ENCODE results near the gene CYP46A1.

Gene CYP46A1

GRCh38 chr14:99682809-99683618 lies 1.1 kb upstream of the CYP46A1 start (continued):
- no peak for TF ChIP-seq ATF2 (tag by site-specific recombination; IDR thresholded peaks at IDR 0.05; ENCODE audit: low read depth)
- TF ChIP-seq IKZF3 (tag by site-specific recombination; IDR thresholded peaks at IDR 0.05), result no peak
- TF ChIP-seq ZNF610 (tag by site-specific recombination; IDR thresholded peaks at IDR 0.05; ENCODE audit: borderline replicate concordance), result no peak
- TF ChIP-seq, protein P1, sequence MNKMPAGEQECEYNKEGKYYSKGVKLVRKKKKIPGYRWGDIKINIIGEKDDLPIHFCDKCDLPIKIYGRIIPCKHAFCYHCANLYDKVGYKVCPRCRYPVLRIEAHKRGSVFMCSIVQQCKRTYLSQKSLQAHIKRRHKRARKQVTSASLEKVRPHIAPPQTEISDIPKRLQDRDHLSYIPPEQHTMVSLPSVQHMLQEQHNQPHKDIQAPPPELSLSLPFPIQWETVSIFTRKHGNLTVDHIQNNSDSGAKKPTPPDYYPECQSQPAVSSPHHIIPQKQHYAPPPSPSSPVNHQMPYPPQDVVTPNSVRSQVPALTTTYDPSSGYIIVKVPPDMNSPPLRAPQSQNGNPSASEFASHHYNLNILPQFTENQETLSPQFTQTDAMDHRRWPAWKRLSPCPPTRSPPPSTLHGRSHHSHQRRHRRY (tag by site-specific recombination; IDR thresholded peaks at IDR 0.05), result no peak
- peak; percentile 69 for TF ChIP-seq EGR2 (tag by site-specific recombination; IDR thresholded peaks at IDR 0.05; ENCODE audit: low read depth)
- peak; percentile 69; the same call in 1 of the 2 replicates for TF ChIP-seq ZFP37 (tag by site-specific recombination; IDR thresholded peaks at IDR 0.05)
- TF ChIP-seq ZNF366 (tag by site-specific recombination; conservative IDR thresholded peaks at IDR 0.05), result 0 out of 2 replicates have a peak, but pooled peaks have one; percentile 16
- TF ChIP-seq ZNF791 (tag by site-specific recombination; IDR thresholded peaks at IDR 0.05), result no peak
- peak; percentile 57 for TF ChIP-seq ZIC2 (tag by site-specific recombination; IDR thresholded peaks at IDR 0.05)
- peak; percentile 92 for TF ChIP-seq ZSCAN30 (tag by site-specific recombination; IDR thresholded peaks at IDR 0.05)
- TF ChIP-seq ZNF514 (tag by site-specific recombination; IDR thresholded peaks at IDR 0.05), result no peak
- no peak for TF ChIP-seq ZNF274 (IDR thresholded peaks at IDR 0.05; ENCODE audit: low read length)
- TF ChIP-seq ZNF274 (tag by site-specific recombination; IDR thresholded peaks at IDR 0.05; ENCODE audit: borderline replicate concordance), result no peak
- peak; percentile 36; the same call in 1 of the 2 replicates for TF ChIP-seq ZBTB17 (tag by site-specific recombination; IDR thresholded peaks at IDR 0.05)
- TF ChIP-seq, protein P2, sequence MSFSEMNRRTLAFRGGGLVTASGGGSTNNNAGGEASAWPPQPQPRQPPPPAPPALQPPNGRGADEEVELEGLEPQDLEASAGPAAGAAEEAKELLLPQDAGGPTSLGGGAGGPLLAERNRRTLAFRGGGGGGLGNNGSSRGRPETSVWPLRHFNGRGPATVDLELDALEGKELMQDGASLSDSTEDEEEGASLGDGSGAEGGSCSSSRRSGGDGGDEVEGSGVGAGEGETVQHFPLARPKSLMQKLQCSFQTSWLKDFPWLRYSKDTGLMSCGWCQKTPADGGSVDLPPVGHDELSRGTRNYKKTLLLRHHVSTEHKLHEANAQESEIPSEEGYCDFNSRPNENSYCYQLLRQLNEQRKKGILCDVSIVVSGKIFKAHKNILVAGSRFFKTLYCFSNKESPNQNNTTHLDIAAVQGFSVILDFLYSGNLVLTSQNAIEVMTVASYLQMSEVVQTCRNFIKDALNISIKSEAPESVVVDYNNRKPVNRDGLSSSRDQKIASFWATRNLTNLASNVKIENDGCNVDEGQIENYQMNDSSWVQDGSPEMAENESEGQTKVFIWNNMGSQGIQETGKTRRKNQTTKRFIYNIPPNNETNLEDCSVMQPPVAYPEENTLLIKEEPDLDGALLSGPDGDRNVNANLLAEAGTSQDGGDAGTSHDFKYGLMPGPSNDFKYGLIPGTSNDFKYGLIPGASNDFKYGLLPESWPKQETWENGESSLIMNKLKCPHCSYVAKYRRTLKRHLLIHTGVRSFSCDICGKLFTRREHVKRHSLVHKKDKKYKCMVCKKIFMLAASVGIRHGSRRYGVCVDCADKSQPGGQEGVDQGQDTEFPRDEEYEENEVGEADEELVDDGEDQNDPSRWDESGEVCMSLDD (tag by site-specific recombination; IDR thresholded peaks at IDR 0.05), result peak; percentile 77
- TF ChIP-seq ZNF433 (tag by site-specific recombination; IDR thresholded peaks at IDR 0.05; ENCODE audit: low read depth), result no peak
- no peak for TF ChIP-seq ZNF24 (tag by site-specific recombination; IDR thresholded peaks at IDR 0.05)
- TF ChIP-seq ZFHX2 (tag by site-specific recombination; conservative IDR thresholded peaks at IDR 0.05), result peak; percentile 61
- peak; percentile 79; the same call in 1 of the 2 replicates for TF ChIP-seq PRDM10 (tag by site-specific recombination; IDR thresholded peaks at IDR 0.05)
- TF ChIP-seq SP2 (tag by site-specific recombination; IDR thresholded peaks at IDR 0.05), result peak; percentile 54
- no peak for TF ChIP-seq ZNF221 (tag by site-specific recombination; IDR thresholded peaks at IDR 0.05; ENCODE audit: borderline replicate concordance)
- TF ChIP-seq PRDM4 (tag by site-specific recombination; IDR thresholded peaks at IDR 0.05), result peak; percentile 51
- TF ChIP-seq ZFP69B (tag by site-specific recombination; IDR thresholded peaks at IDR 0.05), result no peak
- no peak for TF ChIP-seq ZFP3 (tag by site-specific recombination; IDR thresholded peaks at IDR 0.05; ENCODE audit: low read depth)
- peak; percentile 59 for TF ChIP-seq GLIS1 (tag by site-specific recombination; IDR thresholded peaks at IDR 0.05)
